PC-3 (cell line): ENCODE measurements around the gene ATRAID. TPM values are rescaled to one million over a fixed set of nuclear protein-coding genes. Genes with fewer than 3 reads are reported as not detected.

Experiments
- ATAC-seq: fragments of 200-7000 bp; cut with Tn5 transposase; 2 replicates; pipeline ENCODE4 v1.9.1; 2020; ENCODE audit warnings: mild to moderate bottlenecking, moderate library complexity
- BruUV-seq: library from RNA; stranded (reverse); fragments of 400-500 nt; replicated peaks from 2 replicates; lab custom pipeline; 2021; lab: Mats Ljungman, UMichigan
- CTCF ChIA-PET: fragments of 300-600 bp; sonication (Branson Sonifier 250); formaldehyde crosslinking; loops from one replicate; lab custom pipeline; 2022; ENCODE audit warnings: antibody characterized with exemption; lab: Charles Lee
- POLR2A ChIA-PET: fragments of 300-600 bp; sonication (Branson Sonifier 250); formaldehyde crosslinking; loops from one replicate; lab custom pipeline; 2022; ENCODE audit warnings: antibody characterized with exemption; ENCODE audit not compliant: unreplicated experiment; lab: Charles Lee
- DNase-seq: peaks from one replicate; pipeline ENCODE4 v3.0.0-alpha.2; 2015
- H2AFZ ChIP-seq: fragments of 300-600 bp; sonication (generic); 2 replicates; pipeline ENCODE4 v1.6.0; 2016; ENCODE audit warnings: antibody characterized with exemption, low read length
- H3F3A ChIP-seq: fragments of 300-600 bp; sonication (generic); one replicate; pipeline ENCODE4 v1.6.0; 2017; ENCODE audit warnings: antibody characterized with exemption, low read length, control low read depth, mild to moderate bottlenecking; ENCODE audit not compliant: unreplicated experiment
- H3K27ac ChIP-seq: fragments of 300-600 bp; sonication (generic); 2 replicates; pipeline ENCODE4 v1.5.1; 2016; ENCODE audit warnings: mild to moderate bottlenecking, low read length
- H3K27me3 ChIP-seq: fragments of 300-600 bp; sonication (generic); 2 replicates; pipeline ENCODE4 v1.6.1; 2016; ENCODE audit warnings: low read length, mixed read lengths
- H3K36me3 ChIP-seq: fragments of 300-600 bp; sonication (generic); 2 replicates; pipeline ENCODE4 v1.6.1; 2016; ENCODE audit warnings: low read depth, mixed run types, low read length, mixed read lengths
- H3K4me1 ChIP-seq: fragments of 300-600 bp; sonication (generic); 2 replicates; pipeline ENCODE4 v1.5.1; 2016; ENCODE audit warnings: low read length; ENCODE audit not compliant: insufficient read depth
- H3K4me2 ChIP-seq: fragments of 300-600 bp; sonication (generic); 2 replicates; pipeline ENCODE4 v1.6.0; 2016; ENCODE audit warnings: low read length
- H3K4me3 ChIP-seq: fragments of 300-600 bp; sonication (generic); 2 replicates; pipeline ENCODE4 v1.5.1; 2016; ENCODE audit warnings: mild to moderate bottlenecking, low read length, mixed read lengths
- H3K79me2 ChIP-seq: fragments of 300-600 bp; sonication (generic); 2 replicates; pipeline ENCODE4 v1.6.1; 2017; ENCODE audit warnings: low read length, mixed read lengths
- H3K9ac ChIP-seq: fragments of 300-600 bp; sonication (generic); 2 replicates; pipeline ENCODE4 v1.6.0; 2016; ENCODE audit warnings: mild to moderate bottlenecking, low read length
- H3K9me2 ChIP-seq: fragments of 300-600 bp; sonication (generic); replicated peaks from 2 replicates; pipeline ENCODE4 v1.6.1; 2016; ENCODE audit warnings: mixed run types, low read length, mixed read lengths
- H3K9me3 ChIP-seq: fragments of 300-600 bp; sonication (generic); 2 replicates; pipeline ENCODE4 v1.6.1; 2016; ENCODE audit warnings: low read length, mixed read lengths
- H4K20me1 ChIP-seq: fragments of 300-600 bp; sonication (generic); 2 replicates; pipeline ENCODE4 v1.6.1; 2016; ENCODE audit warnings: low read length, mixed read lengths
- EZH2 ChIP-seq: fragments of 300-600 bp; sonication (generic); IDR thresholded peaks from one replicate; pipeline ENCODE4 v1.6.1; 2017; ENCODE audit warnings: antibody characterized with exemption, mild to moderate bottlenecking, low read length; ENCODE audit not compliant: unreplicated experiment
- EZH2phosphoT487 ChIP-seq: fragments of 300-600 bp; sonication (generic); IDR thresholded peaks from 2 replicates; pipeline ENCODE4 v1.6.1; 2018; ENCODE audit warnings: mild to moderate bottlenecking, antibody characterized with exemption, low read length, borderline replicate concordance
- intact Hi-C: fragments of 100-400 bp; cut with micrococcal nuclease; formaldehyde crosslinking; loops from 2 replicates; pipeline ENCODE4 v1.9.0; 2023
- total RNA-seq: library from RNA; depleted of rRNA; stranded (reverse); fragments of >200 nt; gene quantifications from 2 replicates; pipeline ENCODE4 v1.2.3, GENCODE V29; 2014
- TF ChIP-seq, protein P1 (sequence below): fragments of 300-600 bp; sonication (generic); conservative IDR thresholded peaks from 2 replicates; pipeline ENCODE4 v1.5.1; 2017; ENCODE audit warnings: antibody characterized with exemption, low read depth, mild to moderate bottlenecking, low read length

Gene ATRAID
- total RNA-seq, 1 experiment from 2014 or later = 111 TPM

DNA sequence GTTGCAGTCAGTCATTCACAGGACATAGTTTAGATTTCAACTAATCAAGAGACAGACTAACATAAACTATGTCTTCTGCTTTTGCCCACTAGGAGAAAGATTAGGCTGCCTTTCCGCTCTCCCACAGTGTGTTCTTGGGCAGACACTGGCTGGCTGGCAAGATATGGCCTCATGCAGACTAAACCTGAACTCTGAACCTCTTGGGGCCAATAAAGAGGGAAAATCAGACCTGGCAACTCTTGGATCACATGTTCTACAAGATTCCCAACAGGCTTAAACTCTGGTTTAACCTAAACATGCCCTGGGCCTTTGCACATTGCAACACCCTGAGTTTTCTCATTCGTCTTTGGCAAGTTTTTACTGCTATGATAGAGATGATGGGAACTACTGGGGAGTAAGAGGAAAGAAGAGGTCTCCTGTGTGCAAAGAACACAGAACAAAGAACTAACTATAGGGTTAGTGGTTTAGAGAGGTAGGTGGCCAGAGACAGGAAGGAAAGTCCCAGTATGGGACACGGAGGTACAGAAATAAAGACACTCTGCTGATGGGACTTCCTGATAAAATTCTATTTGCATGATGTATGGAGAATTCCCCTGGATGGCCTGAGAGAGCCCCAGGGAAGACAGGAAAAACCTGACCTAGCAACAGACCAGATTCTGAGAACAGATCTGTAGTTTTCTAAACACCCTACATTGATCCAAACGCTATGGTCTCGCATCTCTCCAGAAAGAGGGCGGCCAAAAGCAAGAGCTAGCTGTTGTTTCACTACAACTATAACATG lies 2.0 kb upstream of the ATRAID start:
- no peaks in the 10 kb centered on the region for H4K20me1 ChIP-seq
- ATAC-seq (no peak), DNase-seq (peak; percentile 35)
- peaks cover 12% of the 10 kb centered on the region; the same call in 1 of the 2 replicates for H3K36me3 ChIP-seq
- H3K9me3 ChIP-seq = no peaks in the 10 kb centered on the region
- H2AFZ ChIP-seq = no peak overlapping the region
- peaks cover 28% of the 10 kb centered on the region for H3K79me2 ChIP-seq
- no peaks in the 10 kb centered on the region for H3K27me3 ChIP-seq
- peaks cover 19% of the 10 kb centered on the region for H3K4me1 ChIP-seq
- 0 out of 2 replicates have a peak overlapping the region, but pooled peaks have one; percentile 9 for H3K27ac ChIP-seq
- intact Hi-C loops = loop anchor here (5.0 kb wide), 1 partner anchor 72 kb away; the partner anchor contains the start of gene TRIM54
- no peaks in the 10 kb centered on the region for H3F3A ChIP-seq
- TF ChIP-seq EZH2 = no peak
- no peak for TF ChIP-seq EZH2phosphoT487
- TF ChIP-seq, protein P1, sequence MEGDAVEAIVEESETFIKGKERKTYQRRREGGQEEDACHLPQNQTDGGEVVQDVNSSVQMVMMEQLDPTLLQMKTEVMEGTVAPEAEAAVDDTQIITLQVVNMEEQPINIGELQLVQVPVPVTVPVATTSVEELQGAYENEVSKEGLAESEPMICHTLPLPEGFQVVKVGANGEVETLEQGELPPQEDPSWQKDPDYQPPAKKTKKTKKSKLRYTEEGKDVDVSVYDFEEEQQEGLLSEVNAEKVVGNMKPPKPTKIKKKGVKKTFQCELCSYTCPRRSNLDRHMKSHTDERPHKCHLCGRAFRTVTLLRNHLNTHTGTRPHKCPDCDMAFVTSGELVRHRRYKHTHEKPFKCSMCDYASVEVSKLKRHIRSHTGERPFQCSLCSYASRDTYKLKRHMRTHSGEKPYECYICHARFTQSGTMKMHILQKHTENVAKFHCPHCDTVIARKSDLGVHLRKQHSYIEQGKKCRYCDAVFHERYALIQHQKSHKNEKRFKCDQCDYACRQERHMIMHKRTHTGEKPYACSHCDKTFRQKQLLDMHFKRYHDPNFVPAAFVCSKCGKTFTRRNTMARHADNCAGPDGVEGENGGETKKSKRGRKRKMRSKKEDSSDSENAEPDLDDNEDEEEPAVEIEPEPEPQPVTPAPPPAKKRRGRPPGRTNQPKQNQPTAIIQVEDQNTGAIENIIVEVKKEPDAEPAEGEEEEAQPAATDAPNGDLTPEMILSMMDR = no peak
- H3K4me2 ChIP-seq = peak overlapping the region; percentile 26
- H3K9ac ChIP-seq = no peak overlapping the region
- no peak overlapping the region; the same call in 1 of the 2 replicates for H3K4me3 ChIP-seq
- H3K9me2 ChIP-seq = no peaks in the 10 kb centered on the region
- CTCF ChIA-PET = no interaction called here
- POLR2A ChIA-PET = interaction anchor here (0.6 kb wide), 1 partner anchor 123 kb away, joined by 8 read pairs; the partner anchor contains the start of gene KHK
- BruUV-seq = TSS peak; percentile 7

DNA sequence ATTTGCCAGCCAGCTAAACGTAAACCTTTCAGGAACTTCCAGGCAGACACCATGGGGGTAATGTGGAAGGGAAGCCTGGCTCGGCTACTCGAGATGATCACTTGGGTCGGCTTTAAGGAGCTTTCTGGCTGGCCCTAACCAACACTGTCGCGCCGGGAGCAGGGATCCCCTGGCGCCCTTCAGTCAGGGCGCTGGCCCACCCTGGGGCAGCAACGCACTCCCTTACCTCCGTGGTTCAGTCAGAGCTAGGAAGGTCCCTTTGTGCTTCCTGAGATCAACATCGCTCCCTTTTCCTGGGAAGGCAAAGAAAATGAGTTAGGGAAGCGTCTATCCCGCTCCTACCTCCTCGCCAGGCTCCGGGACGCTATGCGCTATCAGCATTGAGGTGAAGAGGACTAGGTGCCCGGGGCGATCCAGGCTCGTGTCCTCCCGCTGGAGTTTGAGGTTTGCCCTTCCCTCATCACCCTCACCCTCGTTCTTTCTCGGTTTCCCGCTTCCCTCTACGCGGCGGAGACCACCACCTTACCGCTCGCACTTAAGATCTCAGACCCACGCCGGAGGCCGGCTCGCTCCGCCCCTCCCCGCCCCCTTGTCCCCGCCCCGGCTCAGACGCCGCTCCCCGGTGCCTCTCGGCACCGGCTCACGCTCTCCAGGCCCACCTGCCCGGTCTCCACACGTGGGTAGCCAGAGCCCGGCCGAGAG lies 449 bp upstream of the ATRAID start:
- peak overlapping the region; percentile 73 for H2AFZ ChIP-seq
- peak; percentile 72 for ATAC-seq
- DNase-seq = no peak
- no peaks in the 10 kb centered on the region for H3K27me3 ChIP-seq
- CTCF ChIA-PET = interaction anchor here (1.0 kb wide), 1 partner anchor 44 kb away, joined by 3 read pairs; no protein-coding TSS in a partner anchor
- H3K79me2 ChIP-seq = peaks cover 28% of the 10 kb centered on the region
- BruUV-seq = TSS peak; percentile 81
- TF ChIP-seq EZH2 = no peak
- TF ChIP-seq, protein P1 = no peak
- TF ChIP-seq EZH2phosphoT487 = no peak
- peak overlapping the region; percentile 88 for H3K4me2 ChIP-seq
- H3K4me3 ChIP-seq = peak overlapping the region; percentile 83
- H3K9me2 ChIP-seq = no peaks in the 10 kb centered on the region
- POLR2A ChIA-PET = interaction anchor here (0.6 to 0.7 kb wide), 3 partner anchors 11 to 139 kb away, joined by 3 to 6 read pairs (median 3); partner anchors contain the start of gene TRIM54
- no peaks in the 10 kb centered on the region for H4K20me1 ChIP-seq
- peaks cover 19% of the 10 kb centered on the region for H3K4me1 ChIP-seq
- H3K36me3 ChIP-seq = peaks cover 13% of the 10 kb centered on the region
- H3F3A ChIP-seq = no peaks in the 10 kb centered on the region
- intact Hi-C loops = loop anchor here (5.0 kb wide), 1 partner anchor 71 kb away; the partner anchor contains the start of gene TRIM54
- H3K9ac ChIP-seq = peak overlapping the region; percentile 98
- peak overlapping the region; percentile 3; the same call in 1 of the 2 replicates for H3K27ac ChIP-seq
- H3K9me3 ChIP-seq = no peaks in the 10 kb centered on the region
